K562 (cell line): ENCODE measurements around the gene DIP2A. TPM values are rescaled to one million over a fixed set of nuclear protein-coding genes. Genes with fewer than 3 reads are reported as not detected.

Experiments used
- ATAC-seq: fragments of 200-7000 bp; cut with Tn5 transposase; 3 replicates; pipeline ENCODE4 v1.9.1; 2020; ENCODE audit warnings: moderate library complexity
- BruUV-seq: library from RNA; stranded (reverse); fragments of 400-500 nt; replicated peaks from 2 replicates; lab custom pipeline; 2021; lab: Mats Ljungman, UMichigan
- CTCF ChIA-PET: fragments of 300-600 bp; formaldehyde crosslinking; extraction: SDS; loops from one replicate; lab custom pipeline; 2021; ENCODE audit warnings: low intra/inter-chr PET ratio; lab: Yijun Ruan, JAX
- POLR2A ChIA-PET: fragments of 300-600, 350-650 bp; sonication (Branson Sonifier 250); formaldehyde crosslinking; extraction: SDS; loops from one replicate; lab custom pipeline; 2021; ENCODE audit warnings: antibody characterized with exemption, inconsistent platforms; lab: Yijun Ruan, JAX
- DNase-seq, 4 experiments: peaks; one replicate each; pipeline versions ENCODE4 v3.0.0 to v3.0.0-alpha.2; 2011 to 2018; ENCODE audit warnings: low spot score in 3 of 4, mixed read lengths in 3 of 4; ENCODE audit errors: extremely low read depth in 1 of 4
- FAIRE-seq: peaks from 2 replicates; lab custom pipeline; 2011; peaks lifted over from hg19 to GRCh38; lab: Jason Lieb, UNC
- H2AFZ ChIP-seq: 2 replicates; pipeline ENCODE4 v1.6.0; 2011; ENCODE audit warnings: low read depth, low read length, control low read depth, inconsistent platforms
- H3K27ac ChIP-seq: fragments of 200-600 bp; 3 replicates; pipeline ENCODE4 v1.8.0; 2011; ENCODE audit warnings: low read depth, mild to moderate bottlenecking, control low read depth, inconsistent platforms, low read length, moderate library complexity, mixed read lengths; ENCODE audit errors: extremely low read depth
- H3K27me3 ChIP-seq, 2 experiments: fragments of 300-600 bp in 1 of 2; 2 replicates in 1 of 2; 3 replicates in 1 of 2; pipeline versions ENCODE4 v1.6.0 to v1.8.0; 2011; ENCODE audit warnings: inconsistent platforms in 2 of 2, low read length in 2 of 2, mild to moderate bottlenecking in 1 of 2, mixed read lengths in 1 of 2, moderate library complexity in 1 of 2; ENCODE audit not compliant: control insufficient read depth in 2 of 2, insufficient read depth in 2 of 2
- H3K36me3 ChIP-seq: fragments of 300-600 bp; 3 replicates; pipeline ENCODE4 v1.8.0; 2011; ENCODE audit warnings: mild to moderate bottlenecking, low read length, inconsistent platforms; ENCODE audit not compliant: control insufficient read depth, insufficient read depth
- H3K4me1 ChIP-seq, 2 experiments: fragments of 200-600 bp in 1 of 2; replicated peaks in 1 of 2; 2 replicates in 1 of 2; 3 replicates in 1 of 2; pipeline versions ENCODE4 v1.5.1 to v1.8.0; 2011; ENCODE audit warnings: inconsistent platforms in 2 of 2, low read length in 2 of 2, mild to moderate bottlenecking in 1 of 2, mixed read lengths in 1 of 2, moderate library complexity in 1 of 2; ENCODE audit not compliant: control insufficient read depth in 2 of 2, insufficient read depth in 2 of 2
- H3K4me2 ChIP-seq: 2 replicates; pipeline ENCODE4 v1.6.1; 2011; ENCODE audit warnings: low read length, control low read depth, inconsistent platforms, mixed read lengths; ENCODE audit not compliant: insufficient read depth
- H3K4me3 ChIP-seq: fragments of 200-600 bp; sonication (generic), shearing (Covaris generic); 2 replicates; pipeline ENCODE4 v1.5.1; 2016; ENCODE audit warnings: control low read depth, inconsistent platforms
- H3K79me2 ChIP-seq: fragments of 200-600 bp; 3 replicates; pipeline ENCODE4 v1.8.0; 2011; ENCODE audit warnings: low read length, inconsistent platforms; ENCODE audit not compliant: control insufficient read depth, insufficient read depth
- H3K9ac ChIP-seq, 2 experiments: 2 replicates each; pipeline versions ENCODE4 v1.6.0 to v1.6.1; 2011; ENCODE audit warnings: low read depth in 2 of 2, low read length in 2 of 2, control low read depth in 1 of 2, inconsistent platforms in 1 of 2, mild to moderate bottlenecking in 1 of 2, mixed read lengths in 1 of 2; ENCODE audit not compliant: insufficient read depth in 1 of 2
- H3K9me1 ChIP-seq: one replicate; pipeline ENCODE4 v1.6.0; 2011; ENCODE audit warnings: inconsistent platforms, mild to moderate bottlenecking, low read length, moderate library complexity; ENCODE audit not compliant: control insufficient read depth, insufficient read depth
- H3K9me3 ChIP-seq: replicated peaks from 2 replicates; pipeline ENCODE4 v1.5.1; 2011; ENCODE audit warnings: low read depth, low read length, inconsistent platforms; ENCODE audit not compliant: control insufficient read depth, insufficient read depth
- H4K20me1 ChIP-seq: replicated peaks from 2 replicates; pipeline ENCODE4 v1.6.1; 2011; ENCODE audit warnings: low read length, inconsistent platforms, mixed read lengths; ENCODE audit not compliant: control insufficient read depth, insufficient read depth
- C11orf30 ChIP-seq: fragments of 450-650 bp; IDR thresholded peaks from 2 replicates; pipeline ENCODE4 v1.6.1; 2016; ENCODE audit warnings: low read depth, mild to moderate bottlenecking
- MAFG ChIP-seq: fragments of 450-650 bp; conservative IDR thresholded peaks from 2 replicates; pipeline ENCODE4 v1.6.1; 2016; ENCODE audit warnings: missing genetic modification characterization, missing compliant biosample characterization
- ZNF316 ChIP-seq: fragments of 450-650 bp; IDR thresholded peaks from 2 replicates; pipeline ENCODE4 v1.6.1; 2016
- ZNF609 ChIP-seq: sonication (generic); formaldehyde crosslinking; IDR thresholded peaks from 2 replicates; pipeline ENCODE4 v1.8.1; 2023; ENCODE audit warnings: missing genetic modification reagents, mild to moderate bottlenecking, borderline replicate concordance
- WGBS: fragments of 100-300 bp; shearing (Covaris generic); methylation state at CpG from one replicate; pipeline ENCODE4 v1.1.6; 2016; ENCODE audit warnings: low coverage, mixed read lengths; ENCODE audit not compliant: insufficient coverage; ENCODE audit errors: missing lambda C conversion rate; 5-methylcytosine and 5-hydroxymethylcytosine counted together
- in situ Hi-C: fragments of 300-500 bp; cut with MboI; formaldehyde crosslinking; loops from 4 replicates; pipeline ENCODE4 v1.15.0; 2018; ENCODE audit warnings: inconsistent platforms, mixed read lengths
- intact Hi-C: fragments of 100-400 bp; cut with micrococcal nuclease; formaldehyde crosslinking; loops from 2 replicates; pipeline ENCODE4 v1.14.2; 2022
- polyA plus RNA-seq, 8 experiments: library from polyadenylated mRNA; depleted of rRNA in 4 of 8; stranded (reverse) in 5 of 8; unstranded in 3 of 8; fragments of >200 nt; fragmentation: Nextera tagmentation in 2 of 8; fragmentation: Illumina TruSeq in 1 of 8; extraction: Ambion mirVana in 2 of 8; extraction: Trizol in 1 of 8; gene quantifications; 2 replicates each; pipeline versions ENCODE4 v1.2.1 to v1.2.3, GENCODE V29; 2011 to 2014; ENCODE audit warnings: inconsistent platforms in 1 of 8, missing spikeins in 1 of 8
- total RNA-seq, 7 experiments: library from RNA; depleted of rRNA in 6 of 7; stranded (reverse); fragments of >200 nt in 6 of 7; fragmentation: Illumina TruSeq in 2 of 7; extraction: Trizol in 2 of 7; gene quantifications; 2 replicates each; pipeline versions ENCODE4 v1.2.1 to v1.2.3, GENCODE V29; 2011 to 2021; ENCODE audit warnings: low replicate concordance in 1 of 7

DIP2A gene
- total and polyA plus RNA-seq, 9 of the 15 experiments (the other 6 are each of a cell fraction or from before 2014, with no cell fraction given), result 4.3 to 34.5 (median 20.3) TPM

GRCh38 chr21:46568562-46568961 is 109.9 kb downstream of the DIP2A start:
- no TSS peak for BruUV-seq

More at GRCh38 chr21:46568562-46568961, 109.9 kb downstream of the DIP2A start:
- TF ChIP-seq ZNF609 (CRISPR knock-in tag) (no peak), MAFG (tag) (peak; percentile 52; the same call in 1 of the 2 replicates), ZNF316 (peak; percentile 85), C11orf30 (peak; percentile 69)
- no peak overlapping the region for H3K4me3 ChIP-seq
- no peak overlapping the region for H3K9ac ChIP-seq
- no peak for ATAC-seq
- 73% methylated on average over 4 of the region's 4 CpGs for WGBS
- H4K20me1 ChIP-seq, result no peaks in the 10 kb centered on the region
- H3K4me1 ChIP-seq, result peaks cover 0 to 10% of the 10 kb centered on the region in 2 experiments; a peak in 2 of 5 replicates
- POLR2A ChIA-PET, result interaction anchor here (1.0 to 1.4 kb wide), 2 partner anchors 11 to 27 kb away, joined by 3 to 6 read pairs; no protein-coding TSS in a partner anchor
- H3K9me1 ChIP-seq, result peaks cover 4% of the 10 kb centered on the region
- no peak overlapping the region for H3K27ac ChIP-seq
- H3K36me3 ChIP-seq, result peaks cover 59% of the 10 kb centered on the region; the same call in 2 of the 3 replicates
- intact Hi-C loops (no loop called here), in situ Hi-C loops (no loop called here)
- H3K27me3 ChIP-seq, result no peaks in the 10 kb centered on the region
- FAIRE-seq, result no peak
- no peaks in the 10 kb centered on the region for H3K79me2 ChIP-seq
- peak in 1 of 4 experiments; percentile 8 for DNase-seq
- no peak overlapping the region for H3K4me2 ChIP-seq
- CTCF ChIA-PET, result no interaction called here
- no peak overlapping the region for H2AFZ ChIP-seq
- H3K9me3 ChIP-seq, result no peaks in the 10 kb centered on the region
